AG04450 (cell line): Measurements from ENCODE around the gene CREBRF. TPM values are rescaled to one million over a fixed set of nuclear protein-coding genes. Genes with fewer than 3 reads are reported as not detected.

Experiments
- CTCF ChIA-PET: fragments of 300-600, 350-600 bp; formaldehyde crosslinking; extraction: SDS; loops from one replicate; lab custom pipeline; 2022; ENCODE audit warnings: antibody characterized with exemption, inconsistent platforms; lab: Charles Lee
- POLR2A ChIA-PET: fragments of 350-600 bp; formaldehyde crosslinking; extraction: SDS; loops from one replicate; lab custom pipeline; 2021; ENCODE audit warnings: antibody characterized with exemption, inconsistent platforms; lab: Yijun Ruan, JAX
- DNase-seq: peaks from one replicate; pipeline ENCODE4 v3.0.0-alpha.2; 2011; ENCODE audit warnings: low read depth, low spot score
- H3K27ac ChIP-seq: one replicate; pipeline ENCODE4 v1.5.1; 2012; ENCODE audit warnings: low read depth, low read length, control low read depth
- H3K27me3 ChIP-seq: one replicate; pipeline ENCODE4 v1.6.0; 2012; ENCODE audit warnings: low read length; ENCODE audit not compliant: control insufficient read depth, insufficient read depth
- H3K4me3 ChIP-seq: 2 replicates; pipeline ENCODE4 v1.5.1; 2011; ENCODE audit warnings: mild to moderate bottlenecking, low read depth, low read length, control low read depth
- H3K9me3 ChIP-seq: 2 replicates; pipeline ENCODE4 v1.5.1; 2012; ENCODE audit warnings: low read length; ENCODE audit not compliant: control insufficient read depth, insufficient read depth
- polyA plus RNA-seq: library from polyadenylated mRNA; depleted of rRNA; stranded (reverse); fragments of >200 nt; gene quantifications from 2 replicates; pipeline ENCODE4 v1.2.3, GENCODE V29; 2011; rRNA removed
- small RNA-seq: library from RNA; depleted of rRNA; stranded (forward); fragments of <200 nt; gene quantifications from one replicate; pipeline ENCODE3, GENCODE V24; 2012; ENCODE audit warnings: low read depth; ENCODE audit not compliant: insufficient read length
- TF ChIP-seq, protein P1 (sequence below): IDR thresholded peaks from 2 replicates; pipeline ENCODE4 v1.5.1; 2011; ENCODE audit warnings: low read depth, low read length, control low read depth, inconsistent platforms

Gene CREBRF
- polyA plus RNA-seq, 1 experiment: 20.4 TPM

DNA sequence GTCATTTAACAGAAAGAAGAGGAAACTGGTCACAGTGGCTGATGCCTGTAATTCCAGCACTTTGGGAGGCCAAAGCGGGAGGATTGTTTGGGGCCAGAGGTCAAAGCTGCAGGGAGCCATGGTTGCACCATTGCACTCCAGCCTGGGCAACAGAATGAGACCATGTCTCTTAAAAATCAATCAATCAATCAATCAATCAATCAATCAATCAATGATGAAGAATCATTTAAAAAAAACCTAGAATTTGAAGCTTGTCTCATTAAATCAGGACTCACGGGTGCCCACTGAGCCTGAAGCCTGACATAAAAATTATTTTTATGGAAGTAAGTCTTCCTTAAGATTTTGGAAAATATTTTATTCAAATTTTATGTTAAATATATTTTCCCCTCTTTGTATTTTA is 132.1 kb downstream of the CREBRF start:
- no peak for DNase-seq
- H3K9me3 ChIP-seq: no peaks in the 10 kb centered on the region
- no peak overlapping the region for H3K4me3 ChIP-seq
- CTCF ChIA-PET: no interaction called here
- POLR2A ChIA-PET: no interaction called here
- H3K27me3 ChIP-seq: peaks cover 19% of the 10 kb centered on the region
- H3K27ac ChIP-seq: no peak overlapping the region
- TF ChIP-seq, protein P1, sequence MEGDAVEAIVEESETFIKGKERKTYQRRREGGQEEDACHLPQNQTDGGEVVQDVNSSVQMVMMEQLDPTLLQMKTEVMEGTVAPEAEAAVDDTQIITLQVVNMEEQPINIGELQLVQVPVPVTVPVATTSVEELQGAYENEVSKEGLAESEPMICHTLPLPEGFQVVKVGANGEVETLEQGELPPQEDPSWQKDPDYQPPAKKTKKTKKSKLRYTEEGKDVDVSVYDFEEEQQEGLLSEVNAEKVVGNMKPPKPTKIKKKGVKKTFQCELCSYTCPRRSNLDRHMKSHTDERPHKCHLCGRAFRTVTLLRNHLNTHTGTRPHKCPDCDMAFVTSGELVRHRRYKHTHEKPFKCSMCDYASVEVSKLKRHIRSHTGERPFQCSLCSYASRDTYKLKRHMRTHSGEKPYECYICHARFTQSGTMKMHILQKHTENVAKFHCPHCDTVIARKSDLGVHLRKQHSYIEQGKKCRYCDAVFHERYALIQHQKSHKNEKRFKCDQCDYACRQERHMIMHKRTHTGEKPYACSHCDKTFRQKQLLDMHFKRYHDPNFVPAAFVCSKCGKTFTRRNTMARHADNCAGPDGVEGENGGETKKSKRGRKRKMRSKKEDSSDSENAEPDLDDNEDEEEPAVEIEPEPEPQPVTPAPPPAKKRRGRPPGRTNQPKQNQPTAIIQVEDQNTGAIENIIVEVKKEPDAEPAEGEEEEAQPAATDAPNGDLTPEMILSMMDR: no peak

Small RNA genes within 50 kb of the gene (small RNA-seq; reads per million reads assigned to genes)
- gene RF00019 (not detected), gene SNORA74B (23.1 reads per million, percentile 81 among the genes with 10 or more reads in this experiment)

Other genes with a start within 250 kb of the CREBRF start
- 137 and 177 TPM in 2 replicates for gene ERGIC1, start 222.1 kb upstream of the CREBRF start, polyA plus RNA-seq
- 83.5 and 88.2 TPM in 2 replicates for gene RPL26L1, start 96.9 kb upstream of the CREBRF start, polyA plus RNA-seq
- gene ATP6V0E1, start 72.6 kb upstream of the CREBRF start, polyA plus RNA-seq: 583 and 610 TPM in 2 replicates
- 23.5 TPM in 2 replicates for gene BNIP1, start 88.2 kb downstream of the CREBRF start, polyA plus RNA-seq
- gene NKX2-5, start 178.9 kb downstream of the CREBRF start, polyA plus RNA-seq: not detected in 2 replicates